H9 (cell line): ENCODE results near the gene ARPIN. TPM values are rescaled to one million over a fixed set of nuclear protein-coding genes. Genes with fewer than 3 reads are reported as not detected.

Source experiments
- DNase-seq: peaks from one replicate; pipeline ENCODE4 v3.0.0-alpha.2; 2017
- H2AFZ ChIP-seq: one replicate; pipeline ENCODE4 v1.6.1; 2013; ENCODE audit warnings: mild to moderate bottlenecking, low read length, control low read depth, moderate library complexity
- H2AK5ac ChIP-seq: 2 replicates; pipeline ENCODE4 v1.6.1; 2013; ENCODE audit warnings: low read length, control low read depth, mixed read lengths; ENCODE audit not compliant: insufficient read length
- H2BK120ac ChIP-seq: one replicate; pipeline ENCODE4 v1.6.1; 2013; ENCODE audit warnings: low read depth, mild to moderate bottlenecking, low read length, control low read depth, inconsistent platforms; ENCODE audit not compliant: poor library complexity, severe bottlenecking
- H2BK12ac ChIP-seq: 2 replicates; pipeline ENCODE4 v1.6.1; 2013; ENCODE audit warnings: low read length, control low read depth, mixed read lengths, low read depth; ENCODE audit not compliant: insufficient read length
- H2BK15ac ChIP-seq: 2 replicates; pipeline ENCODE4 v1.6.1; 2013; ENCODE audit warnings: low read depth, low read length, control low read depth
- H2BK20ac ChIP-seq: one replicate; pipeline ENCODE4 v1.6.1; 2013; ENCODE audit warnings: low read depth, mild to moderate bottlenecking, low read length, control low read depth, inconsistent platforms; ENCODE audit not compliant: poor library complexity, severe bottlenecking
- H2BK5ac ChIP-seq: 2 replicates; pipeline ENCODE4 v1.6.1; 2013; ENCODE audit warnings: low read length, control low read depth, mixed read lengths; ENCODE audit not compliant: insufficient read length
- H3K14ac ChIP-seq: 2 replicates; pipeline ENCODE4 v1.6.1; 2013; ENCODE audit warnings: low read length, control low read depth; ENCODE audit not compliant: insufficient read depth
- H3K18ac ChIP-seq: 2 replicates; pipeline ENCODE4 v1.6.1; 2013; ENCODE audit warnings: low read depth, mild to moderate bottlenecking, mixed read lengths, low read length, control low read depth; ENCODE audit not compliant: insufficient read length
- H3K23ac ChIP-seq: 2 replicates; pipeline ENCODE4 v1.6.1; 2013; ENCODE audit warnings: low read length, control low read depth, mixed read lengths, low read depth; ENCODE audit not compliant: insufficient read length
- H3K23me2 ChIP-seq: 2 replicates; pipeline ENCODE4 v1.6.1; 2013; ENCODE audit warnings: low read depth, mild to moderate bottlenecking, mixed read lengths, low read length, control low read depth; ENCODE audit not compliant: insufficient read length, poor library complexity, severe bottlenecking
- H3K27ac ChIP-seq: 2 replicates; pipeline ENCODE4 v1.5.1; 2013; ENCODE audit warnings: low read length, control low read depth, mixed read lengths, low read depth; ENCODE audit not compliant: insufficient read length
- H3K27me3 ChIP-seq: 2 replicates; pipeline ENCODE4 v1.6.1; 2013; ENCODE audit warnings: low read length, control low read depth, inconsistent platforms; ENCODE audit not compliant: insufficient read depth
- H3K4ac ChIP-seq: 2 replicates; pipeline ENCODE4 v1.6.1; 2013; ENCODE audit warnings: low read depth, mild to moderate bottlenecking, control low read depth, inconsistent platforms, low read length, moderate library complexity
- H3K4me1 ChIP-seq: 2 replicates; pipeline ENCODE4 v1.6.1; 2013; ENCODE audit warnings: low read length, control low read depth, inconsistent platforms; ENCODE audit not compliant: insufficient read depth
- H3K4me2 ChIP-seq: 2 replicates; pipeline ENCODE4 v1.6.1; 2013; ENCODE audit warnings: low read length, control low read depth, mixed read lengths; ENCODE audit not compliant: insufficient read length, insufficient read depth
- H3K56ac ChIP-seq: 2 replicates; pipeline ENCODE4 v1.6.1; 2013; ENCODE audit warnings: low read depth, mild to moderate bottlenecking, mixed read lengths, low read length, control low read depth; ENCODE audit not compliant: insufficient read length
- H3K79me1 ChIP-seq: 2 replicates; pipeline ENCODE4 v1.6.1; 2013; ENCODE audit warnings: low read depth, mild to moderate bottlenecking, moderate library complexity, low read length, control low read depth, inconsistent platforms; ENCODE audit not compliant: insufficient read depth, poor library complexity, severe bottlenecking
- H3K79me2 ChIP-seq: 2 replicates; pipeline ENCODE4 v1.6.1; 2013; ENCODE audit warnings: low read length, control low read depth, inconsistent platforms; ENCODE audit not compliant: insufficient read depth
- H3K9ac ChIP-seq: 2 replicates; pipeline ENCODE4 v1.6.1; 2013; ENCODE audit warnings: low read length, control low read depth, mixed read lengths; ENCODE audit not compliant: insufficient read length; ENCODE audit errors: extremely low read depth
- H3K9me3 ChIP-seq: one replicate; pipeline ENCODE4 v1.6.1; 2013; ENCODE audit warnings: low read depth, low read length, inconsistent platforms; ENCODE audit not compliant: control insufficient read depth
- H3T11ph ChIP-seq: one replicate; pipeline ENCODE4 v1.6.1; 2013; ENCODE audit warnings: mild to moderate bottlenecking, low read length, control low read depth, inconsistent platforms
- H4K20me1 ChIP-seq: one replicate; pipeline ENCODE4 v1.6.1; 2013; ENCODE audit not compliant: control insufficient read depth, insufficient read length, insufficient read depth
- H4K5ac ChIP-seq: 2 replicates; pipeline ENCODE4 v1.6.1; 2013; ENCODE audit warnings: low read depth, mild to moderate bottlenecking, mixed read lengths, low read length, control low read depth; ENCODE audit not compliant: insufficient read length
- H4K8ac ChIP-seq: replicated peaks from 2 replicates; pipeline ENCODE4 v1.6.1; 2013; ENCODE audit warnings: low read length, control low read depth, mixed read lengths, low read depth; ENCODE audit not compliant: insufficient read length
- H4K91ac ChIP-seq: 2 replicates; pipeline ENCODE4 v1.6.1; 2013; ENCODE audit warnings: low read depth, mild to moderate bottlenecking, moderate library complexity, mixed read lengths, low read length, control low read depth; ENCODE audit not compliant: insufficient read length
- H3K27ac Mint-ChIP-seq, 3 experiments: 2 replicates in 2 of 3; 3 replicates in 1 of 3; pipeline ENCODE4 v1.8.0; 2020 to 2021; ENCODE audit warnings: mixed read lengths in 3 of 3, mild to moderate bottlenecking in 1 of 3, moderate library complexity in 1 of 3
- H3K27me3 Mint-ChIP-seq: 2 replicates; pipeline ENCODE4 v1.8.0; 2021; ENCODE audit warnings: low read depth, mild to moderate bottlenecking, moderate library complexity, mixed read lengths
- H3K36me3 Mint-ChIP-seq, 3 experiments: 2 replicates in 2 of 3; 3 replicates in 1 of 3; pipeline ENCODE4 v1.8.0; 2020 to 2021; ENCODE audit warnings: low read depth in 3 of 3, mixed read lengths in 3 of 3; ENCODE audit not compliant: insufficient read depth in 1 of 3
- H3K4me1 Mint-ChIP-seq, 2 experiments: 2 replicates each; pipeline ENCODE4 v1.8.0; 2020; ENCODE audit warnings: mixed read lengths in 2 of 2
- H3K4me3 Mint-ChIP-seq, 2 experiments: 2 replicates in 1 of 2; 3 replicates in 1 of 2; pipeline ENCODE4 v1.8.0; 2020 to 2021; ENCODE audit warnings: mild to moderate bottlenecking in 2 of 2, mixed read lengths in 2 of 2, moderate library complexity in 1 of 2
- H3K9me3 Mint-ChIP-seq, 2 experiments: 2 replicates in 1 of 2; 3 replicates in 1 of 2; pipeline ENCODE4 v1.8.0; 2020; ENCODE audit warnings: mild to moderate bottlenecking in 2 of 2, mixed read lengths in 2 of 2, moderate library complexity in 1 of 2
- WGBS: extraction: QIAGEN DNeasy Blood & Tissue Kit; methylation state at CpG from one replicate; pipeline ENCODE4 v1.1.7; 2013; ENCODE audit warnings: missing lambda C conversion rate, low lambda C conversion rate, mixed read lengths; ENCODE audit not compliant: insufficient read length; ENCODE audit errors: extremely low coverage; 5-methylcytosine and 5-hydroxymethylcytosine counted together
- total RNA-seq: library from RNA; stranded (reverse); gene quantifications from 2 replicates; pipeline ENCODE4 v1.2.1, GENCODE V29; 2021
- TF ChIP-seq, protein P1 (sequence below): fragments of 200-600 bp; sonication (generic); conservative IDR thresholded peaks from 3 replicates; pipeline ENCODE4 v1.8.0; 2021; ENCODE audit warnings: antibody characterized with exemption, mild to moderate bottlenecking

ARPIN gene
- total RNA-seq, 1 experiment from 2014 or later = 6.4 TPM

DNA sequence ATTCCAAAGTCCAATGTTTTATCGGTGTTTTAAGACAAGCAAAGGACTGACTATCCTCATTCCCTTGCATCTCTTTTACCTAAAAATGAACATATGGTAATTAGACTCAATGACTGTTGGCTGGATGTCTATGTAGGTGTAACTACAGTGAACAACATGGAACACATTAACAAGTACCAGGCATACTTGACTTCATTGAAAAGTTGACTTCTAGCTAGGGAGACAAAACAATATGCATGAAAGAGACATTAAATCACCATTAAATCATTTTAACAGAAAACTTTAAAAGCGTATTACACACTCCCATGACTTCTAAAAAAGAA, 63.8 kb downstream of the ARPIN start:
- Histone ChIP-seq H4K5ac (no peak overlapping the region), H3K79me2 (no peaks in the 10 kb centered on the region), H2BK120ac (no peak overlapping the region), H3K18ac (no peak overlapping the region), H2BK15ac (no peak overlapping the region), H3K27me3 (no peaks in the 10 kb centered on the region), H4K20me1 (no peaks in the 10 kb centered on the region), H3K9me3 (no peaks in the 10 kb centered on the region), H3K56ac (no peak overlapping the region), H3K23me2 (no peaks in the 10 kb centered on the region), H3T11ph (no peak overlapping the region), H3K9ac (no peak overlapping the region), H3K4me2 (no peak overlapping the region), H3K4ac (no peak overlapping the region), H2BK12ac (no peak overlapping the region), H3K14ac (no peak overlapping the region), H3K4me1 (no peaks in the 10 kb centered on the region), H2BK20ac (no peak overlapping the region), H3K79me1 (no peaks in the 10 kb centered on the region), H4K91ac (no peak overlapping the region), H3K23ac (no peak overlapping the region), H4K8ac (no peak overlapping the region), H3K27ac (no peak overlapping the region), H2AFZ (no peak overlapping the region), H2AK5ac (no peak overlapping the region), H2BK5ac (no peak overlapping the region)
- peaks cover 4 to 7% of the 10 kb centered on the region in 2 experiments for H3K9me3 Mint-ChIP-seq
- H3K36me3 Mint-ChIP-seq = peaks cover 16 to 50% (median 34%) of the 10 kb centered on the region in 3 experiments
- no CpG with 5 or more reads among the region's 2 CpGs for WGBS
- no peak for DNase-seq
- TF ChIP-seq, protein P1, sequence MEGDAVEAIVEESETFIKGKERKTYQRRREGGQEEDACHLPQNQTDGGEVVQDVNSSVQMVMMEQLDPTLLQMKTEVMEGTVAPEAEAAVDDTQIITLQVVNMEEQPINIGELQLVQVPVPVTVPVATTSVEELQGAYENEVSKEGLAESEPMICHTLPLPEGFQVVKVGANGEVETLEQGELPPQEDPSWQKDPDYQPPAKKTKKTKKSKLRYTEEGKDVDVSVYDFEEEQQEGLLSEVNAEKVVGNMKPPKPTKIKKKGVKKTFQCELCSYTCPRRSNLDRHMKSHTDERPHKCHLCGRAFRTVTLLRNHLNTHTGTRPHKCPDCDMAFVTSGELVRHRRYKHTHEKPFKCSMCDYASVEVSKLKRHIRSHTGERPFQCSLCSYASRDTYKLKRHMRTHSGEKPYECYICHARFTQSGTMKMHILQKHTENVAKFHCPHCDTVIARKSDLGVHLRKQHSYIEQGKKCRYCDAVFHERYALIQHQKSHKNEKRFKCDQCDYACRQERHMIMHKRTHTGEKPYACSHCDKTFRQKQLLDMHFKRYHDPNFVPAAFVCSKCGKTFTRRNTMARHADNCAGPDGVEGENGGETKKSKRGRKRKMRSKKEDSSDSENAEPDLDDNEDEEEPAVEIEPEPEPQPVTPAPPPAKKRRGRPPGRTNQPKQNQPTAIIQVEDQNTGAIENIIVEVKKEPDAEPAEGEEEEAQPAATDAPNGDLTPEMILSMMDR = no peak
- H3K4me1 Mint-ChIP-seq = no peaks in the 10 kb centered on the region
- no peak overlapping the region for H3K4me3 Mint-ChIP-seq
- H3K27me3 Mint-ChIP-seq = no peaks in the 10 kb centered on the region; the same call in 1 of the 2 replicates
- no peak overlapping the region for H3K27ac Mint-ChIP-seq
